NCI-H146 (cell line): Measurements from ENCODE around the gene ZNF583.

Experiments
- DNase-seq: peaks from one replicate; lab custom pipeline; 2025; lab: John Stamatoyannopoulos, UW

ZNF583 gene

GRCh38 chr19:56403764-56404704 is at the start of gene ZNF583:
ZNF583 (plus strand) TSS chr19:56404332; CDS start chr19:56407115, 2,783 bp downstream.
- peak; percentile 93 for DNase-seq

- no peak for DNase-seq
Measured at GRCh38 chr19:56355517-56355916, 48.6 kb upstream of the ZNF583 start.

DNA sequence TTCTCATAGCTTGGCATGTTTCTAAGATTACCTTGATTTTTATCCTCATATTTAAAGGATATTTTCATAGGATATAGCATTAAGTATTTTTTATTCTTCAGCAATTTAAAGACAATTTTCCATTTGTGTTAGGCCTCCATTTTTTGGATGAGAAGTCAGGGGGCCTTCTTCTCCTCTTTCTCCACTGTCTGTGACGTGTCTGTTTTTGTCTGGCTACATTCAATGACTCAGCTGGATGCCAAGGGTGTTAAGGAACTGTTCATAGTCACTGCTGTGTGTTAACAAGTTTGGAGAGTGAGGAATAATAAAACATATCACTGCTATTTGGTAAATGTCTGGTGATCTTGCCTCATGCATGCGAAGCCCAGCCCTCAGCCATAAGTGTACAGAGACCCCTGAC is 47.2 kb upstream of the ZNF583 start:
- DNase-seq = no peak

DNA sequence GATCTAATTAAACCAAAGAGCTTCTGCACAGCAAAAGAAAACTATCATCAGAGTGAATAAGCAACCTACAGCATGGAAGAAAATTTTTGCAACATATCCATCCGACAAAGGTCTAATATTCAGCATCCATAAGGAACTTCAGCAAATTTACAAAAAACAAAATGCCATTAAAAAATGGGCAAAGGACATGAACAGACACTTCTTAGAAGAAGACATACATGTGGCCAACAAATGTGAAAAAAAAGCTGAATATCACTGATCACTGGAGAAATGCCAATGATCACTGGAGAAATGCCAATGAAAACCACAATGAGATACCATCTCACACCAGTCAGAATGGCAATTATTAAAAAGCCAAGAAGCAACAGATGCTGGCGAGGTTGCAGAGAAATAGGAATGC is 43.3 kb upstream of the ZNF583 start:
- no peak for DNase-seq

GRCh38 chr19:56367829-56368711 is 36.1 kb upstream of the ZNF583 start:
- peak; percentile 93 for DNase-seq

DNA sequence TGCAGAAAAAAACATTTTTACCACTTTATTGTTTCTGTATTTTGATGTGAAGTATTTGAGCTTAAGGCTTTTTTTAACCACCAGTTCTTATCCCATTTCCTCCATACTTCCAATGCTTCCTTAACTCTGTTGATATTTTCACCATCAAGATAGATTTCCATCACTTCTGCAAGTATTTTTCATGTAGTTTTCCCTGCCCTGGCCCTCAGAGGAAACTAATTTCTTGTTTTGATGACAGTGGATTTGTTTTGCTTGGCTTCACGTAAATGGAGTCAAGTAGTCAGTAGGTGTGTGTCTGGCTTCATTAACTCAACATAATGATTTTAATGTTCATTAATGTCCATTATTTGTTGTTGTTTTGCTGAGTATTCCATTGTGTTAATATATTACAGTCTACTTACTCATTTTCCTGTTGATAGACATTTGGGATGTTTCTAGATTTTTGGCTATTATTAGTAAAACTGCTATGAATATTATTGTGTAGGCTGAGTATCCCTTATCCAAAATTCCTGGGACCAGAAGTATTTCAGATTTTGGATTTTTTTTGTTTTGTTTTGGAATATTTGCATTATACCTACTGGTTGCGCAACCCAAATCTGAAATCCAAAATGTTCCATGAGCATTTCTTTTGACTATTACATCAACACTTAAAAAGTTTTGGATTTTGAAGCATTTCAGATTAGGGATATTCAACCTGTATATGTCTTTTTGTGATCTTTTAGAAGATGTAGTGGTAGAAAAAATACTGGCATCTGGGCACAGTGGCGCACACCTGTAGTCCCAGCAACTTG is 34.1 kb upstream of the ZNF583 start:
- no peak for DNase-seq

- DNase-seq = no peak
Measured at GRCh38 chr19:56372281-56372680, 31.9 kb upstream of the ZNF583 start.

GRCh38 chr19:56377105-56377924 is 26.8 kb upstream of the ZNF583 start:
- no peak for DNase-seq

GRCh38 chr19:56383826-56384605 is 20.1 kb upstream of the ZNF583 start:
- no peak for DNase-seq

DNA sequence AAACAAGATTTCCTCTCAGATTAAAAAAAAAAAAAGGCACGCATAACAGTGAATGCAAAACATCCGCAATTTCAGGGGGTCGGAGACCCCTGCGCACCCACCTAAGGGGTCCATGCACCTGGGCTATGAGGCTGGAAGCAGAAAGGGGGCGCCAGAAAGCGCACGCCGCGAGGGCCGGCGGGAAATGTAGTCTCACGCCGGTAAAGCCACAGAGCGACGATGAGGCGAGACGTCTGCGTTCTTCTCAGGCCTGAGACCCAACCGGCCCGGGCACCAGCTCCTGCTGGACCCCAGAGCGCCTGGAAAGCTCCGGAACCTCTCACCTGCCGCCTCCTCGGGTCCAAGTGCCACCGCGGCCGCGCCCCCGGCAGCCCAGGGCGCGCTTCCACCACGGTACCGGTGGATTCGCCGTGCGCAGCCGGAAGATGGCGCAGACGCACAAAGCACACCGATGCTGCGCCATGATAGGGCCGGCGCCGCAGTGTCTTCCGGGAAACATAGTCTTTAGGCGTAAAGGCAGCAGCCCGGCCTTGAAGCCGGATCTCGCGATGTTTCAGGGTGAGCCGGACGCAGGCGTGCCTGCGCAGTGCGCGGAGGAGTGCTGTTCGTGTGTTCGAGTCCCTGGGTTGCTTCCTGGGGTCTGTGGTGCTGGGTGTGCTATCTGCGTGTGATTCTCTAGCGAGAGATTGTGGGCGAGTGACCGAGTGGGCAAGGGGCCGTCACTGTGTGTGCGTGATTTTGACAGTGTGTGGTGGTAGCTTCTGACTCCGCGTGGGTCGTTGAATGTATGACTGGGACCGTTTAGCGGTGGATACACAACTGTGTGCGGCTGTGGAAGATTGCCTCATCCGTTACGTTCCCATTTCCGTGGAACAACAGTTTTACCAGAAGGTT is 10.8 kb upstream of the ZNF583 start, which contains the start of gene ZNF582:
TSS of gene ZNF582 (minus strand) at position 416 of the 894 bp plus-strand sequence. CDS start 1,782 bp downstream, outside the sequence.
- peak; percentile 96 for DNase-seq

DNA sequence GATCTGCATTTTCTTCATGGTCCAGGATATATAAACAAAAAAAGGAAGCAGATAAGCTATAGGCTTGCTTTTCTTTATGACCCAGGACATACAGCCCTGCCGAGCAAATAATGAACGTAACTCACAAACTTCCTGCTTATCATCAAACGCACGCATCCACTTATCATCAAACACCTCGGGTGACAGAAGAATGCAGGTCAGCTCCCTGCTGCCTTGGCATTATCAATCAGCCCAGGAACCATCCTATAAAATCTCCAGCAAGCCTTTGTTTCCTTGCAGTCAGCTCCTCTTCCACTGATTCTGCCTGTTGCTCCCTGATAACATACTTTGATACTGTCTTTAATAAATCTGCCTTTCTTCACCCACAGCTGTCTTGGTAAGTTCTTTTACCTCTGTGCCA is 5.3 kb upstream of the ZNF583 start:
- no peak for DNase-seq

GRCh38 chr19:56400485-56400884 is 3.6 kb upstream of the ZNF583 start:
- DNase-seq = no peak

DNA sequence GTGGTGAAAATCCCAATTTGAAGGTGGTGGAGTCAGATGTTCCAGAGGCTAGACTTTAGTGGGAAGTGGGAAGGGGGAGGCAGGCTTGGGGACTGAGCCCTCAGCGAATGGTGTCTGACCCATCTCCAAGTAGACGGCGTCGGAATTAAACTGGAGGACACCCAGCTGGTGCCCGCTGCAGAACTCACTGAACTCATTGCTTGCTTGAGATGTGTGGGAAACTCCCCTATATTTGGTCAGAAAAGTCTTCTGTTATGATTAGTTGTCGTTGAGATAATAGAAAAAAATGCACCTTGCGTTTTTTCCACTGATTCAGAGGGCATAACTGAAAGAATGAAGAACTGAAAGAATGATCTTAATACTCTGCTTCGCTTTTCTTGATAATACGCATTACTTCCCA is 871 bp upstream of the ZNF583 start:
- DNase-seq = no peak

GRCh38 chr19:56404705-56405056 is 549 bp downstream of the ZNF583 start:
- no peak for DNase-seq

- DNase-seq = no peak
Measured at GRCh38 chr19:56405062-56405461, 930 bp downstream of the ZNF583 start.

DNA sequence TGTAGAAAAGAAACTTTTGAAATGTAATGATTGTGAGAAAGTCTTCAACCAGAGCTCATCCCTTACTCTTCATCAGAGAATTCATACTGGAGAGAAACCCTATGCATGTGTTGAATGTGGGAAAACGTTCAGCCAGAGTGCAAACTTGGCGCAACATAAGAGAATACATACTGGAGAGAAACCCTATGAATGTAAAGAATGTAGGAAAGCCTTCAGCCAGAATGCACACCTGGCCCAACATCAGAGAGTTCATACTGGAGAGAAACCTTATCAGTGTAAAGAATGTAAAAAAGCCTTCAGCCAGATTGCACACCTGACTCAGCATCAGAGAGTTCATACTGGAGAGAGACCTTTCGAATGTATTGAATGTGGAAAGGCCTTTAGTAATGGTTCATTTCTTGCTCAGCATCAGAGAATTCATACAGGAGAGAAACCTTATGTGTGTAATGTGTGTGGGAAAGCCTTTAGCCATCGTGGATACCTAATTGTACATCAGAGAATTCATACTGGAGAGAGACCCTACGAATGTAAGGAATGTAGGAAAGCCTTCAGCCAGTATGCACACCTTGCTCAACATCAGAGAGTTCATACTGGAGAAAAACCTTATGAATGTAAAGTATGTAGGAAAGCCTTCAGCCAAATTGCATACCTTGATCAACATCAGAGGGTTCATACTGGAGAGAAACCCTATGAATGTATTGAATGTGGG is 19.3 kb downstream of the ZNF583 start:
- no peak for DNase-seq

DNA sequence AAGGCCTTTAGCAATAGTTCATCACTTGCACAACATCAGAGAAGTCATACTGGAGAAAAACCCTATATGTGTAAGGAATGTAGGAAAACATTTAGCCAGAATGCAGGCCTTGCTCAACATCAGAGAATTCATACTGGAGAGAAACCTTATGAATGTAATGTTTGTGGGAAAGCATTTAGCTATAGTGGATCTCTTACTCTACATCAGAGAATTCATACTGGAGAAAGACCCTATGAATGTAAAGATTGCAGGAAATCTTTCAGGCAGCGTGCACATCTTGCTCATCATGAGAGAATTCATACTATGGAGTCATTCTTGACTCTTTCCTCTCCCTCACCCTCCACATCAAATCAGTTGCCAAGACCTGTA is 19.8 kb downstream of the ZNF583 start:
- no peak for DNase-seq

DNA sequence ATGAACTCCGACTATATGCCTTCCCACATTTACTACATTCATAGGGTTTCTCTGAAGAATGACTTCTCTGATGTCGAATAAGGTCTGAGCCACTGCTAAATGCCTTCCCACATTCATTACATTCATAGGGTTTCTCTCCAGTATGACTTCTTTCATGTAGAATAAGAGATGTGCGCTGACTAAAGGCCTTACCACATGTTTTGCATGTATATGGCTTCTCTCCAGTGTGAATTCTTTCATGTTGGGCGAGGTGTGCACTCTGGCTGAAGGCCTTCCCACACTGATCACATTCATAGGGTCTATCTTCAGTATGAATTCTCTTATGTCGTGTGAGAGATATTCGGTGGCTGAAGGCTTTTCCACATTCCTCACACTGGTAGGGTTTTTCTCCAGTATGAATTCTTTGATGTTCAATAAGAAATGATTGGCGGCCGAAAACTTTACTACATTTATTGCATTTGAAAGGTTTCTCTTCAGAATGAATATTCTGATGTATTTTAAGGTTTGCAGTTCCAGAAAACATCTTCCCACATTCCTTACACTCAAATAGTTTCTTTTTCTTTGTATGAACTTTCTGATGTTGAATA is 37.2 kb downstream of the ZNF583 start:
- no peak for DNase-seq
